ENCODE results near the gene SETD1B. TPM values are rescaled to one million over a fixed set of nuclear protein-coding genes. Genes with fewer than 3 reads are reported as not detected.

The SETD1B gene
- total RNA-seq, 1 experiment from 2014 or later, result 23.8 TPM

DNA sequence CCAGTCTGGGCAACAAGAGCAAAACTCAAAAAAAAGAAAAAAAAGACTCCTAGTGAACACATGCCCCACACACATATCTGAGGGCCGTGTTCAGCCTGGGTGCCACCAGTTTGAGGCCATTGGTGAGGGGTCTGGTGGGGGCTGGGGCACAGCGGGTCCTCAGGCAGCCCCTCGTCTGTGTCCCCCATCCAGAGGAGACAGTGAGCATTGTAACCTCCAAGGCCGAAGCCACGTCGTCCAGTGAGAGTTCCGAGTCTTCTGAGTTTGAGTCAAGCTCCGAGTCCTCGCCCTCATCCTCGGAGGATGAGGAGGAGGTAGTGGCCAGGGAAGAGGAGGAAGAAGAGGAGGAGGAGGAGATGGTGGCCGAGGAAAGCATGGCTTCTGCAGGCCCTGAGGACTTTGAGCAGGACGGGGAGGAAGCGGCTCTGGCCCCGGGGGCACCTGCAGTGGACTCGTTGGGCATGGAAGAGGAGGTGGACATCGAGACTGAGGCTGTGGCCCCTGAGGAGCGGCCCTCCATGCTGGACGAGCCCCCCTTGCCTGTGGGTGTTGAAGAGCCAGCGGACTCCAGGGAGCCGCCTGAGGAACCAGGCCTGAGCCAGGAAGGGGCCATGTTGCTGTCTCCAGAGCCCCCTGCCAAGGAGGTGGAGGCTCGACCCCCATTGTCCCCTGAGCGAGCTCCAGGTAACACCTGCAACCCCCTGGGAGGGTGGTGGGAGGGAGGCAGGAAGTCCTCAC is 15.6 kb downstream of the SETD1B start:
- Histone ChIP-seq H3K27me3 (replicated peaks; ENCODE audit: insufficient read depth, low read depth, low read length, poor library complexity) (no peaks in the 10 kb centered on the region), H3K36me3 (ENCODE audit: insufficient read depth, low read length, poor library complexity, severe bottlenecking) (peaks cover 63% of the 10 kb centered on the region), H3K4me3 (ENCODE audit: low read depth, low read length, poor library complexity, severe bottlenecking) (no peak overlapping the region), H3K9me3 (ENCODE audit: low read depth, low read length, poor library complexity, severe bottlenecking) (no peaks in the 10 kb centered on the region), H3K27ac (ENCODE audit: low read depth, low read length, poor library complexity, severe bottlenecking) (no peak overlapping the region), H3K4me1 (ENCODE audit: insufficient read depth, low read length, poor library complexity, severe bottlenecking) (no peaks in the 10 kb centered on the region)
- intact Hi-C loops (cut with micrococcal nuclease; ENCODE audit: unreplicated experiment), result no loop called here
- TF ChIP-seq CTCF (conservative IDR thresholded peaks at IDR 0.05; ENCODE audit: low read depth, low read length), result no peak
- no peak for TF ChIP-seq EZH2 (IDR thresholded peaks at IDR 0.05; ENCODE audit: borderline replicate concordance, low read depth, low read length, poor library complexity, severe bottlenecking)
- no peak for DNase-seq (ENCODE audit: low spot score)
- POLR2A ChIA-PET (ENCODE audit: low non-redundant PET), result no interaction called here
- BruUV-seq (replicated peaks), result no TSS peak
- CTCF ChIA-PET, result no interaction called here

- Histone ChIP-seq H3K9me3 (ENCODE audit: low read depth, low read length, poor library complexity, severe bottlenecking) (no peaks in the 10 kb centered on the region), H3K4me3 (ENCODE audit: low read depth, low read length, poor library complexity, severe bottlenecking) (no peak overlapping the region), H3K27me3 (replicated peaks; ENCODE audit: insufficient read depth, low read depth, low read length, poor library complexity) (no peaks in the 10 kb centered on the region), H3K4me1 (ENCODE audit: insufficient read depth, low read length, poor library complexity, severe bottlenecking) (no peaks in the 10 kb centered on the region), H3K27ac (ENCODE audit: low read depth, low read length, poor library complexity, severe bottlenecking) (no peak overlapping the region), H3K36me3 (ENCODE audit: insufficient read depth, low read length, poor library complexity, severe bottlenecking) (peaks cover 58% of the 10 kb centered on the region)
- BruUV-seq (replicated peaks), result no TSS peak
- no peak for DNase-seq (ENCODE audit: low spot score)
- intact Hi-C loops (cut with micrococcal nuclease; ENCODE audit: unreplicated experiment), result no loop called here
- POLR2A ChIA-PET (ENCODE audit: low non-redundant PET), result no interaction called here
- CTCF ChIA-PET, result no interaction called here
- no peak for TF ChIP-seq EZH2 (IDR thresholded peaks at IDR 0.05; ENCODE audit: borderline replicate concordance, low read depth, low read length, poor library complexity, severe bottlenecking)
- no peak for TF ChIP-seq CTCF (conservative IDR thresholded peaks at IDR 0.05; ENCODE audit: low read depth, low read length)
Measured at GRCh38 chr12:121820056-121820455, 16.2 kb downstream of the SETD1B start.

DNA sequence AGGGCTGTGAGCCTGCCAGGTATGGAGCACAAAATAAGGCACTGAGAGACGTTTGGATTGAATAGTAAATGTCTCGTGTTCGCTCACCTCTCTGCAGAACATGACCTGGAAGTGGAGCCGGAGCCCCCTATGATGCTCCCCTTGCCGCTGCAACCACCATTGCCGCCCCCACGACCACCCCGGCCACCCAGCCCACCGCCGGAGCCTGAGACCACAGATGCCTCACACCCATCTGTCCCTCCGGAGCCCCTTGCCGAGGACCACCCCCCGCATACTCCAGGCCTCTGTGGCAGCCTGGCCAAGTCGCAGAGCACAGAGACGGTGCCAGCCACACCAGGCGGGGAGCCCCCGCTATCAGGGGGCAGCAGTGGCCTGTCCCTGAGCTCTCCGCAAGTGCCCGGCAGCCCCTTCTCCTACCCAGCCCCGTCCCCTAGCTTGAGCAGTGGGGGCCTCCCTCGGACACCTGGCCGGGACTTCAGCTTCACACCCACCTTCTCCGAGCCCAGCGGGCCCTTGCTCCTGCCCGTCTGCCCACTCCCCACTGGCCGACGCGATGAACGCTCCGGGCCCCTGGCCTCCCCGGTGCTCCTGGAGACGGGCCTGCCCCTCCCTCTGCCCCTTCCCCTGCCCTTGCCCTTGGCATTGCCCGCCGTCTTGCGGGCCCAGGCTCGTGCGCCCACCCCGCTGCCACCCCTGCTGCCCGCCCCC is 18.7 kb downstream of the SETD1B start:
- H3K36me3 ChIP-seq (ENCODE audit: insufficient read depth, low read length, poor library complexity, severe bottlenecking), result peaks cover 43% of the 10 kb centered on the region
- intact Hi-C loops (cut with micrococcal nuclease; ENCODE audit: unreplicated experiment), result no loop called here
- TF ChIP-seq EZH2 (IDR thresholded peaks at IDR 0.05; ENCODE audit: borderline replicate concordance, low read depth, low read length, poor library complexity, severe bottlenecking) (no peak), CTCF (conservative IDR thresholded peaks at IDR 0.05; ENCODE audit: low read depth, low read length) (no peak)
- no peaks in the 10 kb centered on the region for H3K27me3 ChIP-seq (replicated peaks; ENCODE audit: insufficient read depth, low read depth, low read length, poor library complexity)
- POLR2A ChIA-PET (ENCODE audit: low non-redundant PET), result no interaction called here
- no peak for DNase-seq (ENCODE audit: low spot score)
- H3K9me3 ChIP-seq (ENCODE audit: low read depth, low read length, poor library complexity, severe bottlenecking), result no peaks in the 10 kb centered on the region
- CTCF ChIA-PET, result no interaction called here
- no peaks in the 10 kb centered on the region for H3K4me1 ChIP-seq (ENCODE audit: insufficient read depth, low read length, poor library complexity, severe bottlenecking)
- no peak overlapping the region for H3K4me3 ChIP-seq (ENCODE audit: low read depth, low read length, poor library complexity, severe bottlenecking)
- BruUV-seq (replicated peaks), result no TSS peak
- no peak overlapping the region for H3K27ac ChIP-seq (ENCODE audit: low read depth, low read length, poor library complexity, severe bottlenecking)

All from A673 (cell line).